ENCODE measurements around the gene SHF.

SHF gene

DNA sequence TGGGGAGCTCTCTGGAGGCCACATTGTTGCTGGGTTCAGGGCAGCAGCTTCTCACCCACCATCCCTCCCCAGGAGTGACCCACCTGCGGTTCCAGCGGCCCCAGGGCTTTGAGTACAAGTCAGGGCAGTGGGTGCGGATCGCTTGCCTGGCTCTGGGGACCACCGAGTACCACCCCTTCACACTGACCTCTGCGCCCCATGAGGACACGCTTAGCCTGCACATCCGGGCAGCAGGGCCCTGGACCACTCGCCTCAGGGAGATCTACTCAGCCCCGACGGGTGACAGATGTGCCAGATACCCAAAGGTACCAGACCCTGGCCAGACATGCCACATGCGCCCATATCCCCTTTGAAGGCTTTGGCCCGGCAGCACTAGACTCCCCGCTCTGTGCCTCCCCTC lies 26.1 kb downstream of the SHF start:
- H3K4me3 ChIP-seq (ENCODE audit: low read depth, low read length): no peak overlapping the region
- no peaks in the 10 kb centered on the region for H3K27me3 ChIP-seq (replicated peaks)
- no peak for TF ChIP-seq CTCF (IDR thresholded peaks at IDR 0.05; ENCODE audit: low read depth, low read length, missing control alignments)
- DNase-seq: no peak
- in situ Hi-C loops (cut with HindIII; ENCODE audit: low pct_ligation_motif_present, low sequenced_read_pairs): no loop called here
- no peak overlapping the region for H3K27ac ChIP-seq
- H3K36me3 ChIP-seq (replicated peaks): no peaks in the 10 kb centered on the region

GRCh38 chr15:45157974-45158373 lies 29.8 kb downstream of the SHF start:
- no peak for TF ChIP-seq CTCF (IDR thresholded peaks at IDR 0.05; ENCODE audit: low read depth, low read length, missing control alignments)
- Histone ChIP-seq H3K36me3 (replicated peaks) (no peaks in the 10 kb centered on the region), H3K27me3 (replicated peaks) (no peaks in the 10 kb centered on the region), H3K4me3 (ENCODE audit: low read depth, low read length) (no peak overlapping the region), H3K27ac (no peak overlapping the region)
- in situ Hi-C loops (cut with HindIII; ENCODE audit: low pct_ligation_motif_present, low sequenced_read_pairs): no loop called here
- DNase-seq: peak; percentile 65

GRCh38 chr15:45156744-45157455 lies 30.9 kb downstream of the SHF start:
- in situ Hi-C loops (cut with HindIII; ENCODE audit: low pct_ligation_motif_present, low sequenced_read_pairs): no loop called here
- TF ChIP-seq CTCF (IDR thresholded peaks at IDR 0.05; ENCODE audit: low read depth, low read length, missing control alignments): no peak
- no peak overlapping the region for H3K27ac ChIP-seq
- no peak overlapping the region for H3K4me3 ChIP-seq (ENCODE audit: low read depth, low read length)
- no peaks in the 10 kb centered on the region for H3K27me3 ChIP-seq (replicated peaks)
- H3K36me3 ChIP-seq (replicated peaks): no peaks in the 10 kb centered on the region
- DNase-seq: peak; percentile 24

- no peak for TF ChIP-seq CTCF (IDR thresholded peaks at IDR 0.05; ENCODE audit: low read depth, low read length, missing control alignments)
- H3K4me3 ChIP-seq (ENCODE audit: low read depth, low read length): no peak overlapping the region
- in situ Hi-C loops (cut with HindIII; ENCODE audit: low pct_ligation_motif_present, low sequenced_read_pairs): no loop called here
- no peaks in the 10 kb centered on the region for H3K36me3 ChIP-seq (replicated peaks)
- no peaks in the 10 kb centered on the region for H3K27me3 ChIP-seq (replicated peaks)
- no peak for DNase-seq
- H3K27ac ChIP-seq: no peak overlapping the region
Measured at GRCh38 chr15:45155739-45156138, 32.0 kb downstream of the SHF start.

- no peaks in the 10 kb centered on the region for H3K27me3 ChIP-seq (replicated peaks)
- no peaks in the 10 kb centered on the region for H3K36me3 ChIP-seq (replicated peaks)
- in situ Hi-C loops (cut with HindIII; ENCODE audit: low pct_ligation_motif_present, low sequenced_read_pairs): no loop called here
- H3K27ac ChIP-seq: no peak overlapping the region
- DNase-seq: no peak
- TF ChIP-seq CTCF (IDR thresholded peaks at IDR 0.05; ENCODE audit: low read depth, low read length, missing control alignments): no peak
- no peak overlapping the region for H3K4me3 ChIP-seq (ENCODE audit: low read depth, low read length)
Measured at GRCh38 chr15:45151998-45152828, 35.6 kb downstream of the SHF start.
